Measurements from ENCODE around the gene STON1.

GRCh38 chr2:48530033-48530811 lies at the start of gene STON1:
- TF ChIP-seq, protein P1, sequence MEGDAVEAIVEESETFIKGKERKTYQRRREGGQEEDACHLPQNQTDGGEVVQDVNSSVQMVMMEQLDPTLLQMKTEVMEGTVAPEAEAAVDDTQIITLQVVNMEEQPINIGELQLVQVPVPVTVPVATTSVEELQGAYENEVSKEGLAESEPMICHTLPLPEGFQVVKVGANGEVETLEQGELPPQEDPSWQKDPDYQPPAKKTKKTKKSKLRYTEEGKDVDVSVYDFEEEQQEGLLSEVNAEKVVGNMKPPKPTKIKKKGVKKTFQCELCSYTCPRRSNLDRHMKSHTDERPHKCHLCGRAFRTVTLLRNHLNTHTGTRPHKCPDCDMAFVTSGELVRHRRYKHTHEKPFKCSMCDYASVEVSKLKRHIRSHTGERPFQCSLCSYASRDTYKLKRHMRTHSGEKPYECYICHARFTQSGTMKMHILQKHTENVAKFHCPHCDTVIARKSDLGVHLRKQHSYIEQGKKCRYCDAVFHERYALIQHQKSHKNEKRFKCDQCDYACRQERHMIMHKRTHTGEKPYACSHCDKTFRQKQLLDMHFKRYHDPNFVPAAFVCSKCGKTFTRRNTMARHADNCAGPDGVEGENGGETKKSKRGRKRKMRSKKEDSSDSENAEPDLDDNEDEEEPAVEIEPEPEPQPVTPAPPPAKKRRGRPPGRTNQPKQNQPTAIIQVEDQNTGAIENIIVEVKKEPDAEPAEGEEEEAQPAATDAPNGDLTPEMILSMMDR (IDR thresholded peaks at IDR 0.05), result 0 out of 3 replicates have a peak, but pooled peaks have one; percentile 13
- no peak for TF ChIP-seq USF2 (IDR thresholded peaks at IDR 0.05)
- TF ChIP-seq BHLHE40 (IDR thresholded peaks at IDR 0.05; ENCODE audit: low read depth, low read length), result no peak
- TF ChIP-seq PHF8 (IDR thresholded peaks at IDR 0.05; ENCODE audit: borderline replicate concordance, low read depth), result 0 out of 2 replicates have a peak, but pooled peaks have one; percentile 39
- TF ChIP-seq, protein P2, sequence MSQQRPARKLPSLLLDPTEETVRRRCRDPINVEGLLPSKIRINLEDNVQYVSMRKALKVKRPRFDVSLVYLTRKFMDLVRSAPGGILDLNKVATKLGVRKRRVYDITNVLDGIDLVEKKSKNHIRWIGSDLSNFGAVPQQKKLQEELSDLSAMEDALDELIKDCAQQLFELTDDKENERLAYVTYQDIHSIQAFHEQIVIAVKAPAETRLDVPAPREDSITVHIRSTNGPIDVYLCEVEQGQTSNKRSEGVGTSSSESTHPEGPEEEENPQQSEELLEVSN (IDR thresholded peaks at IDR 0.05; ENCODE audit: borderline replicate concordance, low read depth), result no peak
- TF ChIP-seq POLR2A (IDR thresholded peaks at IDR 0.05; ENCODE audit: low read length), result no peak
- no peak for TF ChIP-seq MAZ (IDR thresholded peaks at IDR 0.05; ENCODE audit: borderline replicate concordance, low read depth, low read length)
- TF ChIP-seq NPAS2 (CRISPR knock-in tag; IDR thresholded peaks at IDR 0.05; ENCODE audit: borderline replicate concordance), result no peak
